ENCODE measurements around the gene GFOD1. TPM values are rescaled to one million over a fixed set of nuclear protein-coding genes. Genes with fewer than 3 reads are reported as not detected.

Gene GFOD1
- total RNA-seq, 1 donor from 2014 or later: 32.2 TPM

Other genes with a start within 250 kb of the GFOD1 start
- gene TBC1D7, start 159.1 kb downstream of the GFOD1 start, total RNA-seq: 37.5 TPM
- gene SIRT5, start 87.0 kb upstream of the GFOD1 start, total RNA-seq: 25.3 TPM
- 46.5 TPM for gene NOL7, start 127.7 kb upstream of the GFOD1 start, total RNA-seq
- gene RANBP9, start 224.2 kb upstream of the GFOD1 start, total RNA-seq: 91.3 TPM

Data from frontal cortex (tissue), 1 donor.